Subcutaneous adipose tissue (tissue), 4 donors: ENCODE results near the gene EGLN3. TPM values are rescaled to one million over a fixed set of nuclear protein-coding genes. Genes with fewer than 3 reads are reported as not detected.

Experiments used
- total RNA-seq, 4 donors: library from RNA; depleted of rRNA; stranded (reverse); fragments of >200 nt; gene quantifications; one replicate each; pipeline ENCODE4 v1.1.0, GENCODE V29; 2016
- TF ChIP-seq, protein P1 (sequence below): fragments of 450-650 bp; IDR thresholded peaks from one replicate; pipeline ENCODE4 v1.5.1; 2016; ENCODE audit warnings: low read depth, mild to moderate bottlenecking, control low read depth, antibody characterized with exemption, moderate library complexity

The EGLN3 gene
- total RNA-seq, 4 donors from 2014 or later = 7.0 to 14.5 (median 7.2) TPM

DNA sequence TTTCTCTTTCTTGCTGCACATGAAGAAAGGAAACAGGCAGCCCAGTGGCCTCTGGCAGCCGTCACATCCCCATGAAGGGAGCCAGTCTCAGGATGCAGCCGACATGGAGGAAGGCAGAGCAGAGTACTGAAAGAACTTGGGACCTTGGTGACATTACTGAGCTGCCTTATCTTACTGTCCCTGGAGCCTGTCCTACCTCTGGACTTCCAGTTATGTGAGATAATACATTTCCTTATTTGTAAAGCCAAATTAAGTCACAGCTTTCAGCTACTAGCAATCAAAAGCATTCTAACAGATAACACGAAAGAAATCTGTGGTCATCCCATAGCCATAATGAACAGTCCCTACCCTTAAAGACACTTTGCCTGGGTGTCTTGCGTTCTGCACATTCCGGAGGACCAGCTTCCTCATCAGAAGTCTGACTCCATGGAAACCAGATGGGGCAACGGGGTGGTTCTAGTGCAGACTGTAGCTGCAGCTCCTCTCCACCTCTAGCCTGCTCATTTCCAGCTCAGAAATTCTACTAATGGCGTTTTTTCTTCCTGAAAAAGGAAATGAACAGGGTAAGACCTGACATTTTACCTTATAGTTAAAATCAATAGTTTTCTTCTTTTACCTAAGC is 7.8 kb upstream of the EGLN3 start:
- TF ChIP-seq, protein P1, sequence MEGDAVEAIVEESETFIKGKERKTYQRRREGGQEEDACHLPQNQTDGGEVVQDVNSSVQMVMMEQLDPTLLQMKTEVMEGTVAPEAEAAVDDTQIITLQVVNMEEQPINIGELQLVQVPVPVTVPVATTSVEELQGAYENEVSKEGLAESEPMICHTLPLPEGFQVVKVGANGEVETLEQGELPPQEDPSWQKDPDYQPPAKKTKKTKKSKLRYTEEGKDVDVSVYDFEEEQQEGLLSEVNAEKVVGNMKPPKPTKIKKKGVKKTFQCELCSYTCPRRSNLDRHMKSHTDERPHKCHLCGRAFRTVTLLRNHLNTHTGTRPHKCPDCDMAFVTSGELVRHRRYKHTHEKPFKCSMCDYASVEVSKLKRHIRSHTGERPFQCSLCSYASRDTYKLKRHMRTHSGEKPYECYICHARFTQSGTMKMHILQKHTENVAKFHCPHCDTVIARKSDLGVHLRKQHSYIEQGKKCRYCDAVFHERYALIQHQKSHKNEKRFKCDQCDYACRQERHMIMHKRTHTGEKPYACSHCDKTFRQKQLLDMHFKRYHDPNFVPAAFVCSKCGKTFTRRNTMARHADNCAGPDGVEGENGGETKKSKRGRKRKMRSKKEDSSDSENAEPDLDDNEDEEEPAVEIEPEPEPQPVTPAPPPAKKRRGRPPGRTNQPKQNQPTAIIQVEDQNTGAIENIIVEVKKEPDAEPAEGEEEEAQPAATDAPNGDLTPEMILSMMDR = no peak

DNA sequence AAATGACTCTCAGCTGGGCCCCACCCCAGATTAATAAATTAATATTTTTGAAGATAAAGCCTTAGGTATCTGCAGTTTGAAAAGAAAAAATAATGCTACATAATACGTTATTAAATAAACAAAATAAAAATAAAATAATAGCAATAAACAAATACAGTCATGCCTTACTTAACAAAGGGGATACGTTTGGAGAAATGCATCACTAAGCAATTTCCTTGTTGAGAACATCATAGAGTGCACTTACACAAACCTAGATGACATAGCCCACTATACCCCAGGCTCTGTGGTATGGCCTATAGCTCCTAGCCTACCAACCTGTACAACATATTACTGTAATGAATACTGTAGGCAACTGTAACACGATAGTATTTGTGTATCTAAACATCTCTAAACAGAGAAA is 7.1 kb upstream of the EGLN3 start:
- TF ChIP-seq, protein P1 = no peak

DNA sequence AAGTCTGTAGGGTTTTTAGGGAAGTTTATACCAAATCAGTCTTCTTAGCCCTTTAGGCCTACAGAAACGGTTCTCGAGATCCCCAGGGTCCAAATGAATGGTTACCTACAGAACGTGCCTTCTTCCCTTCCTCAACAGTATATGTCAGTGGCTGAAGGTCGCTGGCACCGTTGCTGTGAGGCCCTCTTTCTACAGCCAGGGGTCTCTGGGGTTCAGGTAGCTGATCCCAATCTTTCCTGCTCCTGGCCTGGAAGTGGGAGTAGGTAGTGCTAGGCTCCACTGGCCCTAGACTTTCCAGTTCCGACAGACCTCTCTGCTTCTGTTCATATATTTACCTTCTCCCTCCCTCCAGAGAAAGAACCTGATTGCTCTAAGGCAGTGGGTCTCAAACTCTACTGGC is 6.4 kb upstream of the EGLN3 start:
- TF ChIP-seq, protein P1 = no peak

DNA sequence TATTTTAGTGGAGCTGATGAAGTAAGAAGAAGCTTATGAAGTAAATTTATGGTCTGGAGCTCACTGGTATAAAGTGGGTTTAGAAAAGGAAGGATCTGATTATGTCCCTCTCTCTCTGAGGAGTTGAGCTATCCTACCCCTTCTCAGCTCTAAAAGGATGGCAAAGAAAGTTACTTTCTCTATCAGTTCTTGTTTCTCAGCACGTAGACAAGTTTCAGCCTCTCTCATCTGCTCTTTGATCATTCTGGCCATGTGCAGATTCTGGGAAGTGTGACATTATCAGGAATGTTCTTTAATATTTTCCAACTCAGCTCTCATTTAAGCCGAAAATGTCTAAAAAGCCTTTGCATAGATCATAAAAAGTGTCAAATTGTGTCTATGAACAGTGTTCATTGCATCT is 5.8 kb upstream of the EGLN3 start:
- TF ChIP-seq, protein P1 = no peak

DNA sequence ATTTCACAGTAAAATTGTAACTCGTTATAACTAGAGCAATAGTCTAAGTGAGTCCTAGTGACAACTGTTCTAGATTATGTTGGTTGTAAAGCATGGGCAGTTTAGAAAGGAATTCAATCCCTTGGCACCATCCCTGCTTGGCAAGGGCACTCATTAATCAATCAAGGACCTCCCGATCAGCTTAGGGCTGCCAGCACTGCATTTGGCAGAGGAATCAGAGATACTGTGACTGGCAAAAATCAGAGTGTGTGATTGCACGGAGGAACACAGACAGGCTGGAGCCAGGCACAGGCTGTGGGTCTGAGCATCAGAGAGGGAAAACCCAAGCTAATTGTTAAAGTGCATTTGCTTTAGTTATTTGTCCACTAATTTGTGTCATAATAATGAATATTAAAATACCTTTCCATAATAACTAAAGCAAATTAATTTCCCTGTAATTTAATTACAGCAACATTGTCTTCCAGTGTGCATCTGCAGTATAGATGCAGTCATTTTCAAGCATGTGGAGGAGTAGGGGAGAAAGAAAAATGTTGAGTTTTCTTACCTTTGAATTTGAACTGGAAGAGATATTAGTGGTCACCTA is 3.2 kb upstream of the EGLN3 start:
- TF ChIP-seq, protein P1 = no peak

DNA sequence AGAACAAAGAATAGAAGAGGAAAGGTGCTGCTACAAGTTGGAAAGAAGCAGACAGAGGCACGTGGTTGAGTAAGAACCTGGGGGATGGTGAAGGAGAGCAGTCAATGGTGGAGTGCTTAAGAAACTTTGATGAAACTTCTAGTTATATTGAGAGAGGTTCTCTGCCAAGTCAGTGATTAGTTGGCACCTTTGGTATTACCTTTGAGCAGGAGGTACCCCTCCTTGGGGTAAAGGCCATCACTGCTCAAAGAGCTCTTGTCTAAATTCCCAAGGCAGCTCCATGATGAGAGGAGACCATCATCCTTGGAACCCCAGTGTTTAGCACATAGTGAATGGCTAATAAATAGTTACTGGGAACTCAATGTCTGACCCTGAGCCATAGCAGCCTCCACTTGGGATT is 1.7 kb upstream of the EGLN3 start:
- TF ChIP-seq, protein P1 = no peak

DNA sequence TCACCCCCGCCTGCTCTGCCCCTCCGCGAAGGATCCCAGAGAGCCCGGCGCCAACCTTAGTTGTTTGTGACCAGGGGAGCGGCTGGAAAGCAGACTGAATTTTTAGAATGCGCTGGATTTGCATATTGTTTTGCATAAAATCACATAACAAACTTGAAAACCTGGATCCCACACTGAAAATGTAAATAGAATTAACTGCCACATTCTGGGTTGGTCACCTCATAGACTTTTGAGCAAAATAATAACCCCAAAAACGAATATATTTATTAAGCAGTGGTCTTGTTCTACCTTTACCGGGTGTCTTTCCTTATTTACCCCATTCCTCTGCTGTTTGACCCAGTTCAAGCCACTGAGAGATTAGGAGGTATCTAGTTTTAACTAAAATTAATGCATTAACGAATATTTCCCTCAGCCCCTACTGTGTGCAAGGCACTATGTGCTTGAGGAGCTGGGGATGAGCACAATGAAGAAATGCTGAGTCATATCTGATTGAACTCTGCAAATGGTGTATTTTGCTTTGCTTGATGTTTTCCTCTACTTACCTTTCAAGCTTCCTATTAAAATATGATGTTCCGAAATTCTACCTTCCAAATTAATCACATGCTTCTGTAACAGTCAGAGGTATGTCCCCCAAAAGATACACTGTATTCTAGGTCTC is 438 bp upstream of the EGLN3 start:
- TF ChIP-seq, protein P1 = no peak
